H1 (cell line): Measurements from ENCODE around the gene FRMPD4. TPM values are rescaled to one million over a fixed set of nuclear protein-coding genes. Genes with fewer than 3 reads are reported as not detected.

Experiments
- CHD1 ChIP-seq: IDR thresholded peaks from 2 replicates; pipeline ENCODE4 v1.6.1; 2012; ENCODE audit warnings: low read depth, low read length, improper control_type of control experiment
- CREB1 ChIP-seq: IDR thresholded peaks from 2 replicates; pipeline ENCODE4 v1.6.1; 2012; ENCODE audit warnings: inconsistent platforms
- EP300 ChIP-seq, 2 experiments: IDR thresholded peaks; 1 replicate in 1 of 2; 2 replicates in 1 of 2; pipeline ENCODE4 v1.6.1; 2011 to 2012; ENCODE audit warnings: low read depth in 2 of 2, low read length in 2 of 2, mild to moderate bottlenecking in 2 of 2, borderline replicate concordance in 1 of 2, inconsistent platforms in 1 of 2, moderate library complexity in 1 of 2
- KDM1A ChIP-seq: fragments of 200-600, 300-600 bp; sonication (generic); IDR thresholded peaks from 2 replicates; pipeline ENCODE4 v1.7.1; 2016; ENCODE audit warnings: mild to moderate bottlenecking, low read length, borderline replicate concordance
- KDM5A ChIP-seq: fragments of 200-600 bp; IDR thresholded peaks from 2 replicates; pipeline ENCODE4 v1.7.1; 2012; ENCODE audit warnings: mild to moderate bottlenecking, low read length, inconsistent platforms, mixed read lengths
- POLR2AphosphoS5 ChIP-seq: IDR thresholded peaks from 2 replicates; pipeline ENCODE4 v1.6.1; 2011; ENCODE audit warnings: low read depth, low read length
- SAP30 ChIP-seq: fragments of 300-600 bp; sonication (generic); IDR thresholded peaks from 2 replicates; pipeline ENCODE4 v1.7.1; 2012; ENCODE audit warnings: low read length, moderate library complexity, mild to moderate bottlenecking, inconsistent platforms; ENCODE audit not compliant: insufficient read depth, insufficient replicate concordance
- TCF12 ChIP-seq: IDR thresholded peaks from 2 replicates; pipeline ENCODE4 v1.6.1; 2011; ENCODE audit warnings: low read depth, mild to moderate bottlenecking, low read length
- polyA plus RNA-seq, 7 experiments: library from polyadenylated mRNA; depleted of rRNA in 3 of 7; stranded (reverse) in 5 of 7; unstranded in 2 of 7; fragments of >200 nt in 5 of 7; fragments of 200-250 nt in 2 of 7; gene quantifications; 1 replicate in 5 of 7; 2 replicates in 1 of 7; 4 replicates in 1 of 7; pipeline versions ENCODE4 v1.2.1 to v1.2.3, GENCODE V29; 2011 to 2013; ENCODE audit warnings: missing spikeins in 2 of 7, mixed read lengths in 2 of 7
- total RNA-seq: library from RNA; stranded (reverse); fragmentation: NEBNext Ultra II Directional; extraction: Animal tissue kit (Norgen Biotek cat#: 25700); gene quantifications from 2 replicates; pipeline ENCODE4 v1.2.1, GENCODE V29; 2021
- TF ChIP-seq, protein P1 (sequence below): IDR thresholded peaks from 2 replicates; pipeline ENCODE4 v1.6.1; 2012; ENCODE audit warnings: low read length, inconsistent platforms

The FRMPD4 gene
- total and polyA plus RNA-seq, 2 of the 8 experiments (the other 6 are each of a cell fraction or from before 2014, with no cell fraction given), result 0.02 to 0.37 TPM

DNA sequence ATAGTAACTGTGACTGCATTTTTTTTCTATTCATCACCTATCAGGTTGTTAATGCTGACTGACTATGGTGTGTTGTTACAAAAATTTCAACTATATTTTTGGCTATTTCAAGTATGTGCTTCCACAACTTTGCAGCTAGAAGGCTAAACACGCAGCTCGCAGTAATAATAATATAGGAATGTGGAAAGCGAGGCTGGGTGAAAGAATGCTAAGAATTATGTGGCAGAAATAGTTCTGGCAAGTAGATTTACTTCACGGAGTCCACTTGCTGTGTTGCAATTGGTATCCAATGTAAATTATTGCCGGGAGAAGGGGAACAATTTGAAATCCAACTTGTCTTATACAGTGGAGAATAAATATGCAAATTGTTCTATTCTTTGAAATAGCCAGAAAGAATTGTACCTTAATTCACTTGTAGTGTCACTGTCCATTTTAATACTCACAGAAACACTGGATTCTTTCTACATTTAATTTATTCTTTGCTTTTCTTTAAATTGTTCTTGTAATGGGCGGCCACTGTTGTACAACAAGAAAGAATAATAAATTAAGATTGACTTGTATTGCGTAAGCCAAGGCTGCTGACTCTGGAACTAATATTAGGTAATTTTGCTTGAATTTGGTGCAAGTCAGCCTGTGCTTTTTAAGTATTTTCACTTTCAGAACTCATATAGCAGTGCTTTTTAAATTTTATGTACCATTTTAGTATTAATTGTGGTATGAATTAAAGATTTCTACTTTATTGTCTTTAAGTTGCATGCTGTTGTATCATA lies 154.9 kb downstream of the FRMPD4 start (continued):
- TF ChIP-seq, protein P1, sequence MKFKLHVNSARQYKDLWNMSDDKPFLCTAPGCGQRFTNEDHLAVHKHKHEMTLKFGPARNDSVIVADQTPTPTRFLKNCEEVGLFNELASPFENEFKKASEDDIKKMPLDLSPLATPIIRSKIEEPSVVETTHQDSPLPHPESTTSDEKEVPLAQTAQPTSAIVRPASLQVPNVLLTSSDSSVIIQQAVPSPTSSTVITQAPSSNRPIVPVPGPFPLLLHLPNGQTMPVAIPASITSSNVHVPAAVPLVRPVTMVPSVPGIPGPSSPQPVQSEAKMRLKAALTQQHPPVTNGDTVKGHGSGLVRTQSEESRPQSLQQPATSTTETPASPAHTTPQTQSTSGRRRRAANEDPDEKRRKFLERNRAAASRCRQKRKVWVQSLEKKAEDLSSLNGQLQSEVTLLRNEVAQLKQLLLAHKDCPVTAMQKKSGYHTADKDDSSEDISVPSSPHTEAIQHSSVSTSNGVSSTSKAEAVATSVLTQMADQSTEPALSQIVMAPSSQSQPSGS, result no peak
- TF ChIP-seq SAP30 (no peak), EP300 (IDR thresholded peaks at IDR 0.05; ENCODE audit: borderline replicate concordance in 1 of 2, low read depth in 2 of 2, low read length in 2 of 2) (no peak), POLR2AphosphoS5 (no peak), TCF12 (no peak), KDM5A (no peak), CHD1 (no peak), CREB1 (no peak), KDM1A (no peak)
